Measurements from ENCODE around the gene ITIH6. TPM values are rescaled to one million over a fixed set of nuclear protein-coding genes. Genes with fewer than 3 reads are reported as not detected.

ITIH6 gene, protein sequence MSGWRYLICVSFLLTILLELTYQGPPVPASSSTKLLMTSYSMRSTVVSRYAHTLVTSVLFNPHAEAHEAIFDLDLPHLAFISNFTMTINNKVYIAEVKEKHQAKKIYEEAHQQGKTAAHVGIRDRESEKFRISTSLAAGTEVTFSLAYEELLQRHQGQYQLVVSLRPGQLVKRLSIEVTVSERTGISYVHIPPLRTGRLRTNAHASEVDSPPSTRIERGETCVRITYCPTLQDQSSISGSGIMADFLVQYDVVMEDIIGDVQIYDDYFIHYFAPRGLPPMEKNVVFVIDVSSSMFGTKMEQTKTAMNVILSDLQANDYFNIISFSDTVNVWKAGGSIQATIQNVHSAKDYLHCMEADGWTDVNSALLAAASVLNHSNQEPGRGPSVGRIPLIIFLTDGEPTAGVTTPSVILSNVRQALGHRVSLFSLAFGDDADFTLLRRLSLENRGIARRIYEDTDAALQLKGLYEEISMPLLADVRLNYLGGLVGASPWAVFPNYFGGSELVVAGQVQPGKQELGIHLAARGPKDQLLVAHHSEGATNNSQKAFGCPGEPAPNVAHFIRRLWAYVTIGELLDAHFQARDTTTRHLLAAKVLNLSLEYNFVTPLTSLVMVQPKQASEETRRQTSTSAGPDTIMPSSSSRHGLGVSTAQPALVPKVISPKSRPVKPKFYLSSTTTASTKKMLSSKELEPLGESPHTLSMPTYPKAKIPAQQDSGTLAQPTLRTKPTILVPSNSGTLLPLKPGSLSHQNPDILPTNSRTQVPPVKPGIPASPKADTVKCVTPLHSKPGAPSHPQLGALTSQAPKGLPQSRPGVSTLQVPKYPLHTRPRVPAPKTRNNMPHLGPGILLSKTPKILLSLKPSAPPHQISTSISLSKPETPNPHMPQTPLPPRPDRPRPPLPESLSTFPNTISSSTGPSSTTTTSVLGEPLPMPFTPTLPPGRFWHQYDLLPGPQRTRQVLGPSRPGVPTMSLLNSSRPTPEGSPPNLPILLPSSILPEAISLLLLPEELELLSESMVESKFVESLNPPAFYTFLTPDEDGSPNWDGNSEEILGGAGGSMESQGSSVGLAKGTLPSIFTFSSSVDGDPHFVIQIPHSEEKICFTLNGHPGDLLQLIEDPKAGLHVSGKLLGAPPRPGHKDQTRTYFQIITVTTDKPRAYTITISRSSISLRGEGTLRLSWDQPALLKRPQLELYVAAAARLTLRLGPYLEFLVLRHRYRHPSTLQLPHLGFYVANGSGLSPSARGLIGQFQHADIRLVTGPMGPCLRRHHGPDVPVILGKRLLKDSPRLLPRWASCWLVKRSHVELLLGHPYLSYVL
- not detected in 2 replicates for total RNA-seq

DNA sequence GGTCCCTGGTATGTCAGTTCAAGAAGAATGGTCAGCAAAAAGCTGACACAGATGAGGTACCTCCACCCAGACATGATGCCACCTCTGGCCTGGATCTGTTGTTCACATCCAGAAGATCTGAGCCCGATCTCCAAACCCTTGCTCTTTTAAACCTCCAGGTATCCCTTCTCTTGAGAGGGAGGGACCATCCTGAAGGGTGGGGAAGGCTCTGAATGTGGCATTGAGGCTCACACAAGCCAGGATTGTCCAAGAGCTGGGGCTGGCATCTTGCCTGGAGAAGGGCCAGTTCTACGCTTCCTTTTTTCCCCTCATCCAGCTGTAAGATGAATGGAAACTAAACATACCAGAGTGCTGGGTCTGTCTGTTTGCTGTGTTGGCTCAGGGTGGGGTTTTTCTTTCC lies at the start of gene ITIH6:
Gene ITIH6, minus strand, starts transcription at position 119 of the 400 bp plus-strand sequence. Its CDS starts 45 bp downstream, at position 74.

DNA sequence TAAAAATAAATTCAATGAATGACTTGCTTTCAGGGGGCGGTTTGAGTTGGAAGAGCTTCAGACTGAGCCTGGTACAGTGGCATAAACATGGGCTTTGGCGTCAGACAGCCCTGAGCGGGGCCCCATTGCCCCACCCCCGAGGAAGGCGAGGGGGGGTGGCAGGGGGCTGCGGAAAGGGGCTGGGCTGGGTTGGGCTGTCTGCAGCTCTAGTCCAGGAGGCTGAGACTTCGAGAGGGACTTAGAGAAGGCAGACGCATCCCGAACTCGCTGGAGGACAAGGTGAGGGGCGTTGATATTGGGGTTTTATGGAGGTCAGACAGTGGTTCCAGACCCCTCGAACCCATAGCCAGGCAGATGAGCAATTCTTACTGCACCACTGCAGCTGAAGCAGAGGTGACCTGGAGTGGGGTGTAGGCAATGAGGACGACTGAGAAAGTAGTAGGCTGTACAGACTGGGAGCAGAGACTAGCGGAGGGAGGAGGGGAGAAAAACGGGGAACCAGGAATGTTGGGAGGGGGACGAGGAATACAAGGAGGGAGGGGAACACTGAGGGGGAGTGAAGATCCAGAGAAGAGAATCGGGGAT lies 9.6 kb upstream of the ITIH6 start, which contains the start of gene MAGED2:
Gene MAGED2, plus strand, starts transcription at position 222 of the 585 bp plus-strand sequence. CDS start 1,587 bp downstream, outside the sequence.

Other genes starting within 250 kb of the ITIH6 start
- 63.9 and 65.3 TPM in 2 replicates for gene MAGED2, start 9.5 kb upstream of the ITIH6 start, total RNA-seq
- gene TRO, start 122.6 kb upstream of the ITIH6 start, total RNA-seq: 0.14 TPM in 1 of 2 replicates, not detected in the other
- gene PFKFB1, start 195.9 kb upstream of the ITIH6 start, total RNA-seq: under 0.01 and 0.21 TPM in 2 replicates
- gene APEX2, start 202.1 kb upstream of the ITIH6 start, total RNA-seq: 8.8 and 18.1 TPM in 2 replicates
- not detected in 2 replicates for gene ALAS2, start 232.7 kb upstream of the ITIH6 start, total RNA-seq

Measured in nasal cavity respiratory epithelium epithelial cell of viscerocranial mucosa (primary cell).